Measurements from ENCODE around the gene BSPRY.

- TF ChIP-seq CTCF (IDR thresholded peaks at IDR 0.05) (no peak), EZH2 (IDR thresholded peaks at IDR 0.05) (no peak), EZH2phosphoT487 (IDR thresholded peaks at IDR 0.05) (no peak)
These were observed 39.5 kb downstream of the BSPRY start for GRCh38 chr9:113388833-113389232.

Measured in neural progenitor cell (in vitro differentiated cells).